ENCODE data around the gene SERPINA3.

Gene SERPINA3

GRCh38 chr14:94628578-94628977 lies 16.4 kb downstream of the SERPINA3 start:
- H3K9me2 ChIP-seq (replicated peaks; ENCODE audit: low read depth, low read length): no peaks in the 10 kb centered on the region
- H3K4me2 ChIP-seq (ENCODE audit: low read depth, low read length, poor library complexity, severe bottlenecking): no peak overlapping the region
- H3K4me1 ChIP-seq (ENCODE audit: insufficient read depth, low read length, poor library complexity, severe bottlenecking): no peaks in the 10 kb centered on the region
- H2AFZ ChIP-seq (ENCODE audit: low read length): no peak overlapping the region
- peaks cover 6% of the 10 kb centered on the region; the same call in 1 of the 2 replicates for H3K9me3 ChIP-seq (ENCODE audit: insufficient read depth, low read depth, low read length)
- H3F3A ChIP-seq (ENCODE audit: low read depth): no peaks in the 10 kb centered on the region
- H4K20me1 ChIP-seq (ENCODE audit: insufficient read depth, low read length, poor library complexity, severe bottlenecking): no peaks in the 10 kb centered on the region
- H3K79me2 ChIP-seq (ENCODE audit: insufficient read depth, low read length): no peaks in the 10 kb centered on the region
- H3K27me3 ChIP-seq (ENCODE audit: insufficient read depth, low read length, poor library complexity, severe bottlenecking): no peaks in the 10 kb centered on the region
- no peak overlapping the region for H3K9ac ChIP-seq (ENCODE audit: low read depth, low read length, poor library complexity, severe bottlenecking)
- H3K4me3 ChIP-seq (ENCODE audit: low read length, poor library complexity, severe bottlenecking): no peak overlapping the region
- TF ChIP-seq CTCF (conservative IDR thresholded peaks at IDR 0.05; ENCODE audit: low read length): no peak
- no peak for TF ChIP-seq EZH2phosphoT487 (IDR thresholded peaks at IDR 0.05; ENCODE audit: borderline replicate concordance)
- H3K36me3 ChIP-seq (ENCODE audit: insufficient read depth, low read length): no peaks in the 10 kb centered on the region

GRCh38 chr14:94630396-94630795 lies 18.2 kb downstream of the SERPINA3 start:
- H3K4me2 ChIP-seq (ENCODE audit: low read depth, low read length, poor library complexity, severe bottlenecking): no peak overlapping the region
- H3K4me1 ChIP-seq (ENCODE audit: insufficient read depth, low read length, poor library complexity, severe bottlenecking): no peaks in the 10 kb centered on the region
- H3F3A ChIP-seq (ENCODE audit: low read depth): no peaks in the 10 kb centered on the region
- H3K9me2 ChIP-seq (replicated peaks; ENCODE audit: low read depth, low read length): no peaks in the 10 kb centered on the region
- H3K9me3 ChIP-seq (ENCODE audit: insufficient read depth, low read depth, low read length): 0 out of 2 replicates have a peak, but pooled peaks cover 6% of the 10 kb centered on the region
- no peaks in the 10 kb centered on the region for H3K36me3 ChIP-seq (ENCODE audit: insufficient read depth, low read length)
- H3K27me3 ChIP-seq (ENCODE audit: insufficient read depth, low read length, poor library complexity, severe bottlenecking): no peaks in the 10 kb centered on the region
- TF ChIP-seq CTCF (conservative IDR thresholded peaks at IDR 0.05; ENCODE audit: low read length): no peak
- no peak for TF ChIP-seq EZH2phosphoT487 (IDR thresholded peaks at IDR 0.05; ENCODE audit: borderline replicate concordance)
- no peaks in the 10 kb centered on the region for H3K79me2 ChIP-seq (ENCODE audit: insufficient read depth, low read length)
- no peak overlapping the region for H3K4me3 ChIP-seq (ENCODE audit: low read length, poor library complexity, severe bottlenecking)
- H2AFZ ChIP-seq (ENCODE audit: low read length): no peak overlapping the region
- H3K9ac ChIP-seq (ENCODE audit: low read depth, low read length, poor library complexity, severe bottlenecking): no peak overlapping the region
- no peaks in the 10 kb centered on the region for H4K20me1 ChIP-seq (ENCODE audit: insufficient read depth, low read length, poor library complexity, severe bottlenecking)

- no peak for TF ChIP-seq EZH2phosphoT487 (IDR thresholded peaks at IDR 0.05; ENCODE audit: borderline replicate concordance)
- TF ChIP-seq CTCF (conservative IDR thresholded peaks at IDR 0.05; ENCODE audit: low read length): no peak
- Histone ChIP-seq H3F3A (ENCODE audit: low read depth) (no peaks in the 10 kb centered on the region), H3K36me3 (ENCODE audit: insufficient read depth, low read length) (no peaks in the 10 kb centered on the region), H3K9me2 (replicated peaks; ENCODE audit: low read depth, low read length) (no peaks in the 10 kb centered on the region), H3K27me3 (ENCODE audit: insufficient read depth, low read length, poor library complexity, severe bottlenecking) (no peaks in the 10 kb centered on the region), H3K9ac (ENCODE audit: low read depth, low read length, poor library complexity, severe bottlenecking) (no peak overlapping the region), H2AFZ (ENCODE audit: low read length) (no peak overlapping the region), H3K4me1 (ENCODE audit: insufficient read depth, low read length, poor library complexity, severe bottlenecking) (no peaks in the 10 kb centered on the region), H4K20me1 (ENCODE audit: insufficient read depth, low read length, poor library complexity, severe bottlenecking) (no peaks in the 10 kb centered on the region), H3K79me2 (ENCODE audit: insufficient read depth, low read length) (no peaks in the 10 kb centered on the region), H3K4me2 (ENCODE audit: low read depth, low read length, poor library complexity, severe bottlenecking) (no peak overlapping the region), H3K9me3 (ENCODE audit: insufficient read depth, low read depth, low read length) (0 out of 2 replicates have a peak, but pooled peaks cover 6% of the 10 kb centered on the region), H3K4me3 (ENCODE audit: low read length, poor library complexity, severe bottlenecking) (no peak overlapping the region)
These were observed 18.9 kb downstream of the SERPINA3 start for GRCh38 chr14:94631050-94631449.
